H9 (cell line): ENCODE measurements around the gene PCF11. TPM values are rescaled to one million over a fixed set of nuclear protein-coding genes. Genes with fewer than 3 reads are reported as not detected.

Experiments
- DNase-seq: peaks from one replicate; pipeline ENCODE4 v3.0.0-alpha.2; 2017
- H2AFZ ChIP-seq: one replicate; pipeline ENCODE4 v1.6.1; 2013; ENCODE audit warnings: mild to moderate bottlenecking, low read length, control low read depth, moderate library complexity
- H2AK5ac ChIP-seq: 2 replicates; pipeline ENCODE4 v1.6.1; 2013; ENCODE audit warnings: low read length, control low read depth, mixed read lengths; ENCODE audit not compliant: insufficient read length
- H2BK120ac ChIP-seq: one replicate; pipeline ENCODE4 v1.6.1; 2013; ENCODE audit warnings: low read depth, mild to moderate bottlenecking, low read length, control low read depth, inconsistent platforms; ENCODE audit not compliant: poor library complexity, severe bottlenecking
- H2BK12ac ChIP-seq: 2 replicates; pipeline ENCODE4 v1.6.1; 2013; ENCODE audit warnings: low read length, control low read depth, mixed read lengths, low read depth; ENCODE audit not compliant: insufficient read length
- H2BK15ac ChIP-seq: 2 replicates; pipeline ENCODE4 v1.6.1; 2013; ENCODE audit warnings: low read depth, low read length, control low read depth
- H2BK20ac ChIP-seq: one replicate; pipeline ENCODE4 v1.6.1; 2013; ENCODE audit warnings: low read depth, mild to moderate bottlenecking, low read length, control low read depth, inconsistent platforms; ENCODE audit not compliant: poor library complexity, severe bottlenecking
- H2BK5ac ChIP-seq: 2 replicates; pipeline ENCODE4 v1.6.1; 2013; ENCODE audit warnings: low read length, control low read depth, mixed read lengths; ENCODE audit not compliant: insufficient read length
- H3K14ac ChIP-seq: 2 replicates; pipeline ENCODE4 v1.6.1; 2013; ENCODE audit warnings: low read length, control low read depth; ENCODE audit not compliant: insufficient read depth
- H3K18ac ChIP-seq: 2 replicates; pipeline ENCODE4 v1.6.1; 2013; ENCODE audit warnings: low read depth, mild to moderate bottlenecking, mixed read lengths, low read length, control low read depth; ENCODE audit not compliant: insufficient read length
- H3K23ac ChIP-seq: 2 replicates; pipeline ENCODE4 v1.6.1; 2013; ENCODE audit warnings: low read length, control low read depth, mixed read lengths, low read depth; ENCODE audit not compliant: insufficient read length
- H3K23me2 ChIP-seq: 2 replicates; pipeline ENCODE4 v1.6.1; 2013; ENCODE audit warnings: low read depth, mild to moderate bottlenecking, mixed read lengths, low read length, control low read depth; ENCODE audit not compliant: insufficient read length, poor library complexity, severe bottlenecking
- H3K27ac ChIP-seq: 2 replicates; pipeline ENCODE4 v1.5.1; 2013; ENCODE audit warnings: low read length, control low read depth, mixed read lengths, low read depth; ENCODE audit not compliant: insufficient read length
- H3K27me3 ChIP-seq: 2 replicates; pipeline ENCODE4 v1.6.1; 2013; ENCODE audit warnings: low read length, control low read depth, inconsistent platforms; ENCODE audit not compliant: insufficient read depth
- H3K4ac ChIP-seq: 2 replicates; pipeline ENCODE4 v1.6.1; 2013; ENCODE audit warnings: low read depth, mild to moderate bottlenecking, control low read depth, inconsistent platforms, low read length, moderate library complexity
- H3K4me1 ChIP-seq: 2 replicates; pipeline ENCODE4 v1.6.1; 2013; ENCODE audit warnings: low read length, control low read depth, inconsistent platforms; ENCODE audit not compliant: insufficient read depth
- H3K4me2 ChIP-seq: 2 replicates; pipeline ENCODE4 v1.6.1; 2013; ENCODE audit warnings: low read length, control low read depth, mixed read lengths; ENCODE audit not compliant: insufficient read length, insufficient read depth
- H3K56ac ChIP-seq: 2 replicates; pipeline ENCODE4 v1.6.1; 2013; ENCODE audit warnings: low read depth, mild to moderate bottlenecking, mixed read lengths, low read length, control low read depth; ENCODE audit not compliant: insufficient read length
- H3K79me1 ChIP-seq: 2 replicates; pipeline ENCODE4 v1.6.1; 2013; ENCODE audit warnings: low read depth, mild to moderate bottlenecking, moderate library complexity, low read length, control low read depth, inconsistent platforms; ENCODE audit not compliant: insufficient read depth, poor library complexity, severe bottlenecking
- H3K79me2 ChIP-seq: 2 replicates; pipeline ENCODE4 v1.6.1; 2013; ENCODE audit warnings: low read length, control low read depth, inconsistent platforms; ENCODE audit not compliant: insufficient read depth
- H3K9ac ChIP-seq: 2 replicates; pipeline ENCODE4 v1.6.1; 2013; ENCODE audit warnings: low read length, control low read depth, mixed read lengths; ENCODE audit not compliant: insufficient read length; ENCODE audit errors: extremely low read depth
- H3K9me3 ChIP-seq: one replicate; pipeline ENCODE4 v1.6.1; 2013; ENCODE audit warnings: low read depth, low read length, inconsistent platforms; ENCODE audit not compliant: control insufficient read depth
- H3T11ph ChIP-seq: one replicate; pipeline ENCODE4 v1.6.1; 2013; ENCODE audit warnings: mild to moderate bottlenecking, low read length, control low read depth, inconsistent platforms
- H4K20me1 ChIP-seq: one replicate; pipeline ENCODE4 v1.6.1; 2013; ENCODE audit not compliant: control insufficient read depth, insufficient read length, insufficient read depth
- H4K5ac ChIP-seq: 2 replicates; pipeline ENCODE4 v1.6.1; 2013; ENCODE audit warnings: low read depth, mild to moderate bottlenecking, mixed read lengths, low read length, control low read depth; ENCODE audit not compliant: insufficient read length
- H4K8ac ChIP-seq: replicated peaks from 2 replicates; pipeline ENCODE4 v1.6.1; 2013; ENCODE audit warnings: low read length, control low read depth, mixed read lengths, low read depth; ENCODE audit not compliant: insufficient read length
- H4K91ac ChIP-seq: 2 replicates; pipeline ENCODE4 v1.6.1; 2013; ENCODE audit warnings: low read depth, mild to moderate bottlenecking, moderate library complexity, mixed read lengths, low read length, control low read depth; ENCODE audit not compliant: insufficient read length
- H3K27ac Mint-ChIP-seq, 3 experiments: 2 replicates in 2 of 3; 3 replicates in 1 of 3; pipeline ENCODE4 v1.8.0; 2020 to 2021; ENCODE audit warnings: mixed read lengths in 3 of 3, mild to moderate bottlenecking in 1 of 3, moderate library complexity in 1 of 3
- H3K27me3 Mint-ChIP-seq: 2 replicates; pipeline ENCODE4 v1.8.0; 2021; ENCODE audit warnings: low read depth, mild to moderate bottlenecking, moderate library complexity, mixed read lengths
- H3K36me3 Mint-ChIP-seq, 3 experiments: 2 replicates in 2 of 3; 3 replicates in 1 of 3; pipeline ENCODE4 v1.8.0; 2020 to 2021; ENCODE audit warnings: low read depth in 3 of 3, mixed read lengths in 3 of 3; ENCODE audit not compliant: insufficient read depth in 1 of 3
- H3K4me1 Mint-ChIP-seq, 2 experiments: 2 replicates each; pipeline ENCODE4 v1.8.0; 2020; ENCODE audit warnings: mixed read lengths in 2 of 2
- H3K4me3 Mint-ChIP-seq, 2 experiments: 2 replicates in 1 of 2; 3 replicates in 1 of 2; pipeline ENCODE4 v1.8.0; 2020 to 2021; ENCODE audit warnings: mild to moderate bottlenecking in 2 of 2, mixed read lengths in 2 of 2, moderate library complexity in 1 of 2
- H3K9me3 Mint-ChIP-seq, 2 experiments: 2 replicates in 1 of 2; 3 replicates in 1 of 2; pipeline ENCODE4 v1.8.0; 2020; ENCODE audit warnings: mild to moderate bottlenecking in 2 of 2, mixed read lengths in 2 of 2, moderate library complexity in 1 of 2
- CTCF ChIP-seq: fragments of 200-600 bp; sonication (generic); conservative IDR thresholded peaks from 3 replicates; pipeline ENCODE4 v1.8.0; 2021; ENCODE audit warnings: antibody characterized with exemption, mild to moderate bottlenecking
- WGBS: extraction: QIAGEN DNeasy Blood & Tissue Kit; methylation state at CpG from one replicate; pipeline ENCODE4 v1.1.7; 2013; ENCODE audit warnings: missing lambda C conversion rate, low lambda C conversion rate, mixed read lengths; ENCODE audit not compliant: insufficient read length; ENCODE audit errors: extremely low coverage; 5-methylcytosine and 5-hydroxymethylcytosine counted together
- total RNA-seq: library from RNA; stranded (reverse); gene quantifications from 2 replicates; pipeline ENCODE4 v1.2.1, GENCODE V29; 2021

PCF11 gene
- total RNA-seq, 1 experiment from 2014 or later, result 50.9 TPM

DNA sequence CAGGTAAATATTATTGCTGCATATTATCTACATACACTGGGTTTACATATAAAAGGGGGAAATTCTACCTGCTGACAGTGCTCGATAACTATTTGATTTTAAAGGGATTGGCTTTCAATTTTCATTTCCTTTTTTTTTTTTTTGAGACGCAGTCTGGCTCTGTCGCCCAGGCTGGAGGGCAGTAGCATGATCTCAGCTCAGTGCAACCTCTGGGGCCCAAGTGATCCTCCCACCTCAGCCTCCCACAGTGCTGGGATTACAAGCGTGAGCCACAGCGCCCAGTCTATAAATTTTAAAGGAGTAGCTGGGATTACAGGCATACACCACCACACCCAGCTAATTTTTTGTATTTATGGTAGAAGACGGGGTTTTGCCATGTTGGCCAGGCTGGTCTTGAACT is 3.2 kb upstream of the PCF11 start:
- Mint-ChIP-seq H3K4me1 (no peaks in the 10 kb centered on the region), H3K4me3 (no peak overlapping the region), H3K9me3 (peaks cover 2 to 5% of the 10 kb centered on the region in 2 experiments; a peak in 4 of 5 replicates), H3K27me3 (no peaks in the 10 kb centered on the region), H3K36me3 (peaks cover 15 to 17% (median 17%) of the 10 kb centered on the region in 3 experiments), H3K27ac (no peak overlapping the region)
- Histone ChIP-seq H2AK5ac (no peak overlapping the region), H3K79me2 (peaks cover 14% of the 10 kb centered on the region), H3K4me1 (no peaks in the 10 kb centered on the region; the same call in 1 of the 2 replicates), H2BK20ac (no peak overlapping the region), H3K56ac (no peak overlapping the region), H3K9me3 (no peaks in the 10 kb centered on the region), H3K23me2 (peaks cover 5% of the 10 kb centered on the region), H3K27ac (no peak overlapping the region), H2BK5ac (no peak overlapping the region), H3K23ac (no peak overlapping the region), H4K5ac (no peak overlapping the region), H2BK12ac (no peak overlapping the region), H3K4me2 (no peak overlapping the region), H3K79me1 (no peaks in the 10 kb centered on the region), H4K91ac (no peak overlapping the region), H2BK15ac (no peak overlapping the region), H2BK120ac (no peak overlapping the region), H3K14ac (no peak overlapping the region), H3K27me3 (no peaks in the 10 kb centered on the region), H4K8ac (no peak overlapping the region), H3K9ac (no peak overlapping the region), H2AFZ (no peak overlapping the region), H4K20me1 (no peaks in the 10 kb centered on the region), H3K18ac (no peak overlapping the region), H3K4ac (no peak overlapping the region), H3T11ph (no peak overlapping the region)
- no peak for DNase-seq
- no peak for TF ChIP-seq CTCF
- WGBS, result no CpG with 5 or more reads among the region's 6 CpGs
